Measurements from ENCODE around the gene DDX24.

DDX24 gene

GRCh38 chr14:94046696-94047250 is 34.2 kb downstream of the DDX24 start:
- DNase-seq (ENCODE audit: low read depth), result no peak

- no peak for DNase-seq (ENCODE audit: low read depth)
These were observed 35.2 kb downstream of the DDX24 start for GRCh38 chr14:94045563-94046345.

- DNase-seq (ENCODE audit: low read depth), result no peak
These were observed 35.9 kb downstream of the DDX24 start for GRCh38 chr14:94045101-94045500.

GRCh38 chr14:94044476-94045091 is 36.4 kb downstream of the DDX24 start:
- DNase-seq (ENCODE audit: low read depth), result no peak

GRCh38 chr14:94043756-94044475 is 37.1 kb downstream of the DDX24 start:
- DNase-seq (ENCODE audit: low read depth), result no peak

GRCh38 chr14:94043111-94043755 is 37.8 kb downstream of the DDX24 start:
- DNase-seq (ENCODE audit: low read depth), result no peak

DNA sequence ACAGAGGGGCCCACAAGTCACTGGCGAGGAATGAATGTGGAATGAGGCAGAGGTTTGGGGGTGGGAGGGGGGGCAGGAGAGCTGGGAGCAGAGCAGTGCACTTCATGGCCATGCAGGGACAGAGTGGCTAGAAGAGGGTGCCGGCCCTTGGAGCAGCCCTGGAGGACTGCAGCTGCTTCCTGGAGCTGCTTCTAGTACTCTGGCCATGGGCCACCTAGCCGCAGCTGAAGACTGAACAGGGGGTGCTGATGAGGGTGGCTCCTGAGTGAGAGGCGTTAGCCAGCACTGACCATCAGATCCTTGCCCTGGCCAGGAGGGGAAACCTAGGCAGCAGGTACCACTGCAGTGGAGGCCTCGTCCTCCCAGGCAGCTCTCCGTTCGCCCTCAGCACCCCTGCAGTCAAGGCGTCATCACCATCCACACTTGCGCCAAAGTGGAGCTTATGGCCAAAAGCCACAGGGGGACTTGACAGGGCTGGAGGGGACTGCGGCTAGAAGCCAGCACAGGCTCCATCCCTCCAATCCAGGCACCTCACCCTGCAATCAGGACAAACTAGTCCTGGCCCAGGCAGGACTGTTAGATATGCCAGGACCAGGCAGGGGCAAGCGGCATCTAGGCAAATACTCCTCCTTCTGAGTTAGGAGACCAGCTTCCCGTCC is 38.4 kb downstream of the DDX24 start:
- no peak for DNase-seq (ENCODE audit: low read depth)

DNA sequence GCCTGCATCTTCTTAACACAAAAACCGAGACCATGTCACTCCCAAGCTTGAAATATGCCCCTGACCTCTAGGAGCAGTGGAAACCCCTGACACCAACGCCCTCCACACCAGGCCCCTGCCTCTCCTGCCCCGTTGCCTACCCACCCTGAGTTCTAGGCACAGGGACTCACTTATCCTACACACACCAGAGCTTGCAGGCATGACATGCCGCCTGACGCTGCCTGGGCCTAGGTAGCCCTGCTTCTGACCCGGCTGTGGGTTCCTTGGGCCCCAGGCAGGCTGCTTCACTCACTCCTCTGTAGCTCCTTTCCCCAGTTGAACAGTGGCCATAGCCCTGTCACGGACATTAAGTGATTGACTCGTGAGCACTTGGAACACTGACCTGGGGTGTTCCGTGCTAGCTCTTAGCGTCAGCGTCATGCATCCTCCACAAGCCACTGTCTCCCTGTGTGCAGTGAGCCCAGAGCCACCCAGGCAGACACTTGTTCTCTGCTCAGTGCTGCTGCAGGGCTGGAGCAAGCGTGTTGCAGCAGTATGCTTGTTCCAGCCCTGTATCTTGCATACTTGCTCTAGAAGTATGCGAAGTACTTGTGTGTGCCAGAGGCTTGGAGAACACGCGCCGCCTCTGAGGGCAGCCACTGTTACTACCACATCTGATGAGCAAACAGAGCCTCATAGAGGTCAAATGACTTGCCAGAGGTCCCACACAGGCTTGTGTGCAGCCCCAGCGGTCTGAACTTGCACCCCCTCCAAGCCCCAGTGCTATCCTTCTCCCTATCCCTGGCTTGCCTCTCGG is 39.3 kb downstream of the DDX24 start:
- no peak for DNase-seq (ENCODE audit: low read depth)

DNA sequence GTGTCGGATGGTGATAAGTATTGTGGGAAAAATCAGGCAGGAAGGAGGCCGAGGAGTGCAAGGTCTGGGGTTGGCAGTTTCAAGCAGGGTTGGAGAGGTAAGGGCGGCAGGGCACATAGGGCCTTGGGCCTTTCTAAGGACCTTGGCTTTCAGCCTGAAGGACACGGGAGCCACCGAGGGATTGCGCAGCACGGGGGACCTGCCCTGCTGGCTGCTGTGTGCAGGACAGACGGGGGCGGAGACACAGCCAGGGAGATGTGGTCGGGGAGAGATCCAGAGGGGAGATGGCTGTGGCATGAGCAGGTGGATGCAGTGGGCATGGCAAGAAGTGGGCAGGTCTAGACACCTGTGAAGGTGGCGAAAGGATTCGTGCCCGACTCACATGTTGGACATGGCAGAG is 40.2 kb downstream of the DDX24 start:
- no peak for DNase-seq (ENCODE audit: low read depth)

GRCh38 chr14:94040247-94040646 is 40.8 kb downstream of the DDX24 start:
- DNase-seq (ENCODE audit: low read depth), result no peak

GRCh38 chr14:94038921-94039629 is 41.9 kb downstream of the DDX24 start:
- DNase-seq (ENCODE audit: low read depth), result no peak

GRCh38 chr14:94038510-94038909 is 42.5 kb downstream of the DDX24 start:
- DNase-seq (ENCODE audit: low read depth), result no peak

- DNase-seq (ENCODE audit: low read depth), result no peak
These were observed 43.0 kb downstream of the DDX24 start for GRCh38 chr14:94037954-94038353.

DNA sequence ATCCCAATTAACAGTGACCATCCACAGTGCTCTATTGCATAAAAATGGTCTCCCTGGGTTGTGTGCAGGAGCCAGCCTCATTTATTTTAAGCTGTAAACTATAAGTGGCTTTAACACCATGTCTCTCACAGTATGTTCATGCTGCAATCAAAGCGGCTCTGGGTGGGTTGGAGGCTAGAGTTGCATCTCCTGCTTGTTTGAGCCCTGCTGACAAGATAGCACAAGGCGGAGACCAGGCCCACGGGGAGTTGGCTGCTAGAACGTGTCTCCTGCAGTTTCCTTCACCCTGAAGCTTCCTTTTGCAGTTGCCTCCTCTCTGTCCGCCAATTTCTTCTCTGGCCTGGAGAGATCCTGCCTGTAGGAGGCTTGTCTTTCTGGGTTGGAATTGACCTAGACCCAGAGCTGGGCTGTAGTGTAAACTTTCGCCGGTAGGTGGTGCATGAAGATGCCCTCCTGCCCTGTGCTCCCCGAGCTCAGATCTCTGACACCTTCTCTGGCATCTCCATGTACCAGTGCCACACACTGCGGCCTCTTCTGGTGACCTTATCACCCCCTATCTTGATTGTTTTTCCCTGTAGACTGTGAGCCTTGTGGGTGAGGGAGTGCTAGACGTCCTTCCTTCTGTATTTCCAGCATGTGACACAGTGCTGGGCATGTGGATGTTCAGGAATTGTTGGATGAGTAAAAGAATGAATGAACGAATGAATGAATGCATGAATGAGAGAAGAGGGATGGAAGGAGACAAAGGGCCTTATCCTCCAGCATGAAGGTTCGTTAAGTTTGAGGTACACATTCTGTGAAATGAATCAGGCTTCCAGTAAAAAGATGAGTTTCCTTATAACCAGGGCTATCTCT is 44.5 kb downstream of the DDX24 start:
- peak; percentile 66 for DNase-seq (ENCODE audit: low read depth)

- no peak for DNase-seq (ENCODE audit: low read depth)
These were observed 46.1 kb downstream of the DDX24 start for GRCh38 chr14:94034886-94035285.

GRCh38 chr14:94031883-94032279 is 49.1 kb downstream of the DDX24 start:
- DNase-seq (ENCODE audit: low read depth), result no peak

GRCh38 chr14:94031161-94031882 is 49.7 kb downstream of the DDX24 start:
- no peak for DNase-seq (ENCODE audit: low read depth)

DNA sequence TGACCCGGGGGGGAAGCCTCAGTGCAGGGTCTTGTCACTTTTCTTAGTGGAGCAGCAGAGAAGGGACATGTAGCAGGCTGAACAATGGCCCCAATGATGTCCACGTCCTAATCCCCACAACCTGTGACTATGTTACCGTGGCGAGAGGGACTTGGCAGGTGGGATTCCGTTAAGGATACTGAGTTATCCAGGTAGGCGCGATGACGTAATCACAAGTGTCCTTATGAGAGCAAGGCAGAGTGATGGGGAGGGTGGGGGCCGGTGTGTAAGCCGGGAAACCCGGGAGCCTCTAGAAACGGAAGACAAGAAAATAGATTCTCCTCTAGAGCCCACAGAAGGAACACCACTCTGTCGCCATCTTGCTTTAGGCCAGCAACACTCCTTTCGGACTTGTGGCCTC is 50.4 kb downstream of the DDX24 start:
- DNase-seq (ENCODE audit: low read depth), result no peak

Data from activated T-cell treated with anti-CD3 and anti-CD28 coated beads for 1 hour (primary cell).